H1 (cell line): ENCODE measurements around the gene HIGD1B. TPM values are rescaled to one million over a fixed set of nuclear protein-coding genes. Genes with fewer than 3 reads are reported as not detected.

Experiments
- ASH2L ChIP-seq: fragments of 200-600, 300-600 bp; sonication (generic); IDR thresholded peaks from one replicate; pipeline ENCODE4 v1.7.1; 2017; ENCODE audit warnings: low read length
- EZH2 ChIP-seq: fragments of 200-600 bp; sonication (generic); IDR thresholded peaks from 2 replicates; pipeline ENCODE4 v1.7.1; 2012; ENCODE audit warnings: low read depth, mild to moderate bottlenecking, moderate library complexity, low read length, inconsistent platforms; ENCODE audit not compliant: severe bottlenecking
- SIN3A ChIP-seq, 2 experiments: IDR thresholded peaks in 1 of 2; conservative IDR thresholded peaks in 1 of 2; 2 replicates each; pipeline ENCODE4 v1.6.1; 2011 to 2012; ENCODE audit warnings: low read length in 2 of 2, improper control_type of control experiment in 1 of 2, low read depth in 1 of 2, mild to moderate bottlenecking in 1 of 2
- SRF ChIP-seq: IDR thresholded peaks from 2 replicates; pipeline ENCODE4 v1.6.1; 2011; ENCODE audit warnings: mild to moderate bottlenecking, low read depth, low read length, moderate library complexity
- TCF12 ChIP-seq: IDR thresholded peaks from 2 replicates; pipeline ENCODE4 v1.6.1; 2011; ENCODE audit warnings: low read depth, mild to moderate bottlenecking, low read length
- polyA plus RNA-seq, 7 experiments: library from polyadenylated mRNA; depleted of rRNA in 3 of 7; stranded (reverse) in 5 of 7; unstranded in 2 of 7; fragments of >200 nt in 5 of 7; fragments of 200-250 nt in 2 of 7; gene quantifications; 1 replicate in 5 of 7; 2 replicates in 1 of 7; 4 replicates in 1 of 7; pipeline versions ENCODE4 v1.2.1 to v1.2.3, GENCODE V29; 2011 to 2013; ENCODE audit warnings: missing spikeins in 2 of 7, mixed read lengths in 2 of 7
- total RNA-seq: library from RNA; stranded (reverse); fragmentation: NEBNext Ultra II Directional; extraction: Animal tissue kit (Norgen Biotek cat#: 25700); gene quantifications from 2 replicates; pipeline ENCODE4 v1.2.1, GENCODE V29; 2021

The HIGD1B gene
- total and polyA plus RNA-seq, 2 of the 8 experiments (the other 6 are each of a cell fraction or from before 2014, with no cell fraction given): not detected

DNA sequence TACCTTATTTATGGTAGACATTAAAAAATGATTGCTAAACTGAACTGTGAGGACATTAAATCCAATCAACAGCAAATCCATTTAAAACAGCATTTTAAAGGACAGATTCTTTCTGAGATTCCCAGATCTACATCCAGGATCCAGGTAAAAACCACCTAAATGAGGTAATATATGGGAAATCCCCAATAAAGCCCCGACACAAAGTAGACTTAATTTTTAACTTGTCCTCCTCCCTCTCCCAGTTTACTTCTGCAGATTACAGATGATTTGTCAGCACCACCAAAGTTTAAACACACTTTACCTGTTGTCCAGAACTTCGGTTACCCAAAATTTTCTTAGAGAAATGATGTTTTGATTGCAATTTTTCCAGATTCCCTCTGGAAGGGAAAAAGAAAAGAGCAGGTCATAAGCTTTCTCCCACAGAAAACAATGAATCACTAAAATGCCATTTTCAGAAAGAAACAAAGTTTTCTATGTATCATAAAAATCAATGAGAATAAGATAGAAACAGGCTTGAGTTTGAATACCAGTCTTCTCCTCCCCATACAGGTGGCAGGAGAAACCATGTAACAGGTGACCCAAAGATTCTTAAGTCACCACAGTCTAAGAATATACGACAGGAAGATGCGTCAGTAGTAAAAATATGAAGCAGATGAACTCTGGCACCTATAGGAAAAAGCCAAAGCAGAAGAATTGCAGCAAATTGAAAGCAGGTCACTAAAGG, 40.4 kb upstream of the HIGD1B start (continued):
- TF ChIP-seq TCF12 (no peak), EZH2 (no peak), SIN3A (conservative IDR thresholded peaks at IDR 0.05 in 1 of 2, IDR thresholded peaks at IDR 0.05 in 1 of 2; ENCODE audit: low read depth in 1 of 2, low read length in 2 of 2) (no peak), ASH2L (no peak), SRF (no peak)
